ENCODE measurements around the gene PRR33. TPM values are rescaled to one million over a fixed set of nuclear protein-coding genes. Genes with fewer than 3 reads are reported as not detected.

Gene PRR33
- total RNA-seq, 2 donors from 2014 or later, result not detected

DNA sequence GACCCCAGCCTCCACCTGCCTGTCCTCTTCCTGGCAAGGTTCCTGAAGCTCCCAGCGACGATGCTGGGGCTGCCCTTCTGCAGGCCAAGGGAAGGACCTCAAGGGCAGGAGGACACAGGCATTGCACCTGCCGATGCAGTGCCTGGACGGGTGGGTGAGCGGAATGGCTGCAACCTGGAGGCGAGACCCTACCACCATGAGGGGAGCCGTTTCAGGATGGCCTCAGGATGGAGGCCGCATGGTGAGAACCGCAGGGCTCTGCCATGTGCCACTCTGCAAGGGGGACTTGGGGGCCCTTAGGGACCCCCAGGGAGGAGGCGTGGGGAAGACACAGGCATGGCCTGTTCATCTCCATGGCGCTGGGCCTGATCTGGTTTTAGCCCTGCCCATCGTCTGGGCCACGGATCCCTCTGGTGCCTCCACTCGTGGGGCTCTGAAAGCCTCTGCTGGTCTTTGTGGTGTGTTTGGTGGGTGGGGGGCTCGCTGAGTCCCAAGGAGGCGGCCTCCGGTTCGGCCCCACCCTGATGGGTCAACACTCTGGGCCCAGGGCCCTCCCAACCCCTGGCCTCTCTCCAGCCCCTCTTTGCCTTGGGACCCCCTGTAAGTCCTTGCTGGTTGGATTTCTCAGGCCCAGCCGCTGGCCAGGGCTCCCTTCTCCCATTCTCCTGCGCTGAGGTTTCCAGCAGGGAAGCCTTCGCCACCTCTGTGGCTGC is 40.1 kb downstream of the PRR33 start:
- Mint-ChIP-seq H3K9me3 (no peaks in the 10 kb centered on the region), H3K4me1 (ENCODE audit: low read depth) (peaks cover 64% of the 10 kb centered on the region), H3K27ac (peak overlapping the region; percentile 55), H3K36me3 (ENCODE audit: insufficient read depth in 2 of 2) (peaks cover 2 to 3% of the 10 kb centered on the region in 2 donors), H3K4me3 (peak overlapping the region; percentile 93 to 99), H3K27me3 (ENCODE audit: low read depth) (no peaks in the 10 kb centered on the region)
- DNase-seq (no peak), ATAC-seq (replicated peaks in 1 of 2) (no peak)

- Mint-ChIP-seq H3K4me3 (no peak overlapping the region), H3K4me1 (ENCODE audit: low read depth) (peaks cover 81% of the 10 kb centered on the region), H3K27me3 (ENCODE audit: low read depth) (peaks cover 8% of the 10 kb centered on the region), H3K27ac (no peak overlapping the region), H3K36me3 (ENCODE audit: insufficient read depth in 2 of 2) (peaks cover 2 to 3% of the 10 kb centered on the region in 2 donors), H3K9me3 (no peaks in the 10 kb centered on the region)
- DNase-seq, result no peak
- ATAC-seq (replicated peaks in 1 of 2), result no peak
These were observed 42.9 kb downstream of the PRR33 start for GRCh38 chr11:1848640-1849430.

- H3K9me3 Mint-ChIP-seq, result no peaks in the 10 kb centered on the region
- DNase-seq (no peak), ATAC-seq (replicated peaks in 1 of 2) (no peak)
- H3K4me1 Mint-ChIP-seq (ENCODE audit: low read depth), result peaks cover 85% of the 10 kb centered on the region
- H3K4me3 Mint-ChIP-seq, result no peak overlapping the region
- peaks cover 8% of the 10 kb centered on the region for H3K27me3 Mint-ChIP-seq (ENCODE audit: low read depth)
- H3K36me3 Mint-ChIP-seq (ENCODE audit: insufficient read depth in 2 of 2), result peaks cover 2% of the 10 kb centered on the region in 2 donors
- peak overlapping the region; percentile 35 for H3K27ac Mint-ChIP-seq
These were observed 43.6 kb downstream of the PRR33 start for GRCh38 chr11:1847926-1848639.

DNA sequence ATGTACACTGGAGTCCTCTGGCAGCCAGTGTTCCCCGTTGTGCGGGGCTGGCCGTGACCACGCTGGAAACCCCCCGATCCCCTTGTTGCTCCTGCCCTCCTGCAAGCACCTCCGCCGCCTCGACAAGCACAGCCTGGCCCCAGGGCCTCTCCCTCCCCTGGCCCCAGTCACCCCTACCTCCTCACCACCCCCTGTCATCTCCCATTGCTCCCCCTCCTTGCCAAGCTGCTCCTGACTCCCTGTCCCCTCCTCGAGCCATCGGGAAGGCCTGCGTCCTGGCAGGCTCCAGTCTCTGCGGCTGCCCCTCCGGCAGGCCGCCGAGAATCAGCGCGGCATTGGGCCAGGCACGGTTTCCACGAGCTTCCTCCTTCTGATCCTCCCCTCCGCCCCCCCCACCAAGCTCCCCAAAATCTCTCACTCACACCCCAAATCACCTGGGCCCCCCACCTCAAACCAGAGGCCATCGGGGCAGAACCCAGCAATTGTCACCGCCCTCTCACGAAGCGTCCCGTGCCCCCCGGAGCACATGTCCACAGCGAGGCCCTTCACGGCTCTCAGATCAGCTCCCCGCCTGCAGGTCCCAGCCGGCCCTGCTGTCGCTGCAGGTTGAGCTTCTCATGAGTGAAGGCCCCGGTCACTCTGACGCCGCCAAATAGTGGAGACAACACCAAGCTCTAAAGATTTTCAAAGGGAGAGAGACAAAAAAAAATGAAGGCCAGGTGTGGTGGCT is 44.5 kb downstream of the PRR33 start:
- peak overlapping the region in 1 of 2 donors; percentile 2 for H3K4me3 Mint-ChIP-seq
- no peak overlapping the region for H3K27ac Mint-ChIP-seq
- no peaks in the 10 kb centered on the region for H3K36me3 Mint-ChIP-seq (ENCODE audit: insufficient read depth in 2 of 2)
- no peaks in the 10 kb centered on the region for H3K9me3 Mint-ChIP-seq
- peaks cover 76% of the 10 kb centered on the region for H3K4me1 Mint-ChIP-seq (ENCODE audit: low read depth)
- ATAC-seq (replicated peaks in 1 of 2), result no peak
- H3K27me3 Mint-ChIP-seq (ENCODE audit: low read depth), result peaks cover 8% of the 10 kb centered on the region
- DNase-seq, result no peak

DNA sequence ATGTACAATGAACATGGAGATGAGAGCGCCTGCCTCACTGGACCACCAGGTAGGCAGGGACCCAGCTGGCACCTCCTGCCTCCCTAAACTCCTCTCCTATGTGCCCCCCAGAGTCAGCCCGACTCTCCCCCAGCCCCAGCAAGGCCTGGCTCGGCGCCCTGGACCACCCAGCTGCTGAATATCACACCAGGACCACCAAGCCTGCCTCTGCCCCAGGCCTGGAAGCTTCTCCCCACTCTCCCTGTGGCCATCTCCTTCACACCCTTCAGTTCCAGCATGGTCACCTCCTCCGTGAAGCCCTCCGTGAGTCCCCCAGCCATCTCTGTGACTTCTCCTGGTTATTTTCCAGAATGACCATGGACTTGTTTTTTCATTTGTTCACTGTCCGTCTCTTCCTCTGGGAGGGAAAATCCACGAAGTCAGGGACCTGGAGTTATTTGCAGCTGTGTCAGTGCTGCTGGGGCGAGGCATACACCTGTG is 45.2 kb downstream of the PRR33 start:
- peaks cover 8% of the 10 kb centered on the region for H3K27me3 Mint-ChIP-seq (ENCODE audit: low read depth)
- ATAC-seq (replicated peaks in 1 of 2), result no peak
- H3K4me3 Mint-ChIP-seq, result peak overlapping the region in 1 of 2 donors; percentile 2
- H3K27ac Mint-ChIP-seq, result peak overlapping the region; percentile 24
- no peak for DNase-seq
- H3K4me1 Mint-ChIP-seq (ENCODE audit: low read depth), result peaks cover 69% of the 10 kb centered on the region
- no peaks in the 10 kb centered on the region for H3K36me3 Mint-ChIP-seq (ENCODE audit: insufficient read depth in 2 of 2)
- H3K9me3 Mint-ChIP-seq, result no peaks in the 10 kb centered on the region

- no peaks in the 10 kb centered on the region for H3K36me3 Mint-ChIP-seq (ENCODE audit: insufficient read depth in 2 of 2)
- H3K9me3 Mint-ChIP-seq, result no peaks in the 10 kb centered on the region
- peaks cover 8% of the 10 kb centered on the region for H3K27me3 Mint-ChIP-seq (ENCODE audit: low read depth)
- peak; percentile 58 to 75 for ATAC-seq (replicated peaks in 1 of 2)
- peak overlapping the region; percentile 65 to 81 for H3K4me3 Mint-ChIP-seq
- H3K27ac Mint-ChIP-seq, result peak overlapping the region; percentile 92
- peak in 1 of 2 donors; percentile 53 for DNase-seq
- H3K4me1 Mint-ChIP-seq (ENCODE audit: low read depth), result peaks cover 63% of the 10 kb centered on the region
These were observed 45.9 kb downstream of the PRR33 start for GRCh38 chr11:1845561-1846452.

DNA sequence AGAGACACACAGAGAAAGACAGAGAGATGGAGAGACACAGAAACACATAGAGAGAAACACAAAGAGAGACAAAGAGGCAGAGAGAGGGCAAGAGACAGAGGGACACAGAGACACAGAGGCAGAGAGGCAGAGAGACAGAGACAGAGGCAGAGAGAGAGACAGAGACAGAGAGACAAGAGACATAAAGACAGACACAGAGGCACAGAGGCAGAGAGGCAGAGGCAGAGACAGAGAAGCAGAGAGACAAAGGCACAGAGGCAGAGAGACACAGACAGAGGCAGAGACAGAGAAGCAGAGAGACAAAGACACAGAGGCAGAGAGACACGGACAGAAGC is 46.6 kb downstream of the PRR33 start:
- Mint-ChIP-seq H3K4me3 (peak overlapping the region; percentile 65 to 81), H3K27ac (peak overlapping the region; percentile 92), H3K9me3 (no peaks in the 10 kb centered on the region), H3K4me1 (ENCODE audit: low read depth) (peaks cover 55% of the 10 kb centered on the region), H3K27me3 (ENCODE audit: low read depth) (peaks cover 8% of the 10 kb centered on the region), H3K36me3 (ENCODE audit: insufficient read depth in 2 of 2) (no peaks in the 10 kb centered on the region)
- ATAC-seq (replicated peaks in 1 of 2), result no peak
- no peak for DNase-seq

GRCh38 chr11:1844221-1845094 is 47.2 kb downstream of the PRR33 start:
- Mint-ChIP-seq H3K36me3 (ENCODE audit: insufficient read depth in 2 of 2) (no peaks in the 10 kb centered on the region), H3K4me3 (peak overlapping the region; percentile 65 to 81), H3K27me3 (ENCODE audit: low read depth) (peaks cover 8% of the 10 kb centered on the region), H3K4me1 (ENCODE audit: low read depth) (peaks cover 55% of the 10 kb centered on the region), H3K27ac (peak overlapping the region; percentile 92), H3K9me3 (no peaks in the 10 kb centered on the region)
- DNase-seq (peak; percentile 42 to 70), ATAC-seq (replicated peaks in 1 of 2) (peak; percentile 25 to 76)

GRCh38 chr11:1843796-1844195 is 47.9 kb downstream of the PRR33 start:
- no peaks in the 10 kb centered on the region for H3K9me3 Mint-ChIP-seq
- H3K4me1 Mint-ChIP-seq (ENCODE audit: low read depth), result peaks cover 49% of the 10 kb centered on the region
- peak overlapping the region; percentile 4 to 65 for H3K4me3 Mint-ChIP-seq
- H3K27ac Mint-ChIP-seq, result peak overlapping the region; percentile 1
- no peak for DNase-seq
- H3K36me3 Mint-ChIP-seq (ENCODE audit: insufficient read depth in 2 of 2), result no peaks in the 10 kb centered on the region
- ATAC-seq (replicated peaks in 1 of 2), result no peak
- peaks cover 8% of the 10 kb centered on the region for H3K27me3 Mint-ChIP-seq (ENCODE audit: low read depth)

- Mint-ChIP-seq H3K36me3 (ENCODE audit: insufficient read depth in 2 of 2) (no peaks in the 10 kb centered on the region), H3K9me3 (no peaks in the 10 kb centered on the region), H3K4me1 (ENCODE audit: low read depth) (peaks cover 44% of the 10 kb centered on the region), H3K27ac (no peak overlapping the region), H3K27me3 (ENCODE audit: low read depth) (peaks cover 8% of the 10 kb centered on the region), H3K4me3 (peak overlapping the region in 1 of 2 donors; percentile 65)
- no peak for DNase-seq
- no peak for ATAC-seq (replicated peaks in 1 of 2)
These were observed 48.6 kb downstream of the PRR33 start for GRCh38 chr11:1843098-1843473.
